H1 (cell line): ENCODE results near the gene HOXC11. TPM values are rescaled to one million over a fixed set of nuclear protein-coding genes. Genes with fewer than 3 reads are reported as not detected.

Experiments used
- JUN ChIP-seq: IDR thresholded peaks from 2 replicates; pipeline ENCODE4 v1.6.1; 2011; ENCODE audit warnings: low read depth, mild to moderate bottlenecking, improper control_type of control experiment, low read length
- KDM1A ChIP-seq: fragments of 200-600, 300-600 bp; sonication (generic); IDR thresholded peaks from 2 replicates; pipeline ENCODE4 v1.7.1; 2016; ENCODE audit warnings: mild to moderate bottlenecking, low read length, borderline replicate concordance
- KDM4A ChIP-seq: IDR thresholded peaks from one replicate; pipeline ENCODE4 v1.7.1; 2012; ENCODE audit warnings: low read depth, mild to moderate bottlenecking, moderate library complexity, low read length, inconsistent platforms; ENCODE audit not compliant: severe bottlenecking
- NRF1 ChIP-seq: IDR thresholded peaks from 2 replicates; pipeline ENCODE4 v1.6.1; 2011; ENCODE audit warnings: mild to moderate bottlenecking, low read depth, low read length, improper control_type of control experiment
- RAD21 ChIP-seq, 2 experiments: IDR thresholded peaks in 1 of 2; conservative IDR thresholded peaks in 1 of 2; 2 replicates each; pipeline ENCODE4 v1.6.1; 2011; ENCODE audit warnings: low read depth in 2 of 2, low read length in 2 of 2, improper control_type of control experiment in 1 of 2, inconsistent platforms in 1 of 2, mild to moderate bottlenecking in 1 of 2, moderate library complexity in 1 of 2
- RNF2 ChIP-seq: fragments of 200-900, 300-1000 bp; sonication (generic); IDR thresholded peaks from 2 replicates; pipeline ENCODE4 v1.7.1; 2016; ENCODE audit warnings: borderline replicate concordance, low read depth, mild to moderate bottlenecking, antibody characterized with exemption, low read length; ENCODE audit not compliant: poor library complexity, severe bottlenecking; ENCODE audit errors: missing control alignments
- TCF12 ChIP-seq: IDR thresholded peaks from 2 replicates; pipeline ENCODE4 v1.6.1; 2011; ENCODE audit warnings: low read depth, mild to moderate bottlenecking, low read length
- polyA plus RNA-seq, 7 experiments: library from polyadenylated mRNA; depleted of rRNA in 3 of 7; stranded (reverse) in 5 of 7; unstranded in 2 of 7; fragments of >200 nt in 5 of 7; fragments of 200-250 nt in 2 of 7; gene quantifications; 1 replicate in 5 of 7; 2 replicates in 1 of 7; 4 replicates in 1 of 7; pipeline versions ENCODE4 v1.2.1 to v1.2.3, GENCODE V29; 2011 to 2013; ENCODE audit warnings: missing spikeins in 2 of 7, mixed read lengths in 2 of 7
- total RNA-seq: library from RNA; stranded (reverse); fragmentation: NEBNext Ultra II Directional; extraction: Animal tissue kit (Norgen Biotek cat#: 25700); gene quantifications from 2 replicates; pipeline ENCODE4 v1.2.1, GENCODE V29; 2021
- TF ChIP-seq, protein P1 (sequence below): fragments of 300-600 bp; sonication (generic); IDR thresholded peaks from 2 replicates; pipeline ENCODE4 v1.7.1; 2012; ENCODE audit warnings: low read length, moderate library complexity, mild to moderate bottlenecking, inconsistent platforms; ENCODE audit not compliant: insufficient replicate concordance

HOXC11 gene
- total and polyA plus RNA-seq, 2 of the 8 experiments (the other 6 are each of a cell fraction or from before 2014, with no cell fraction given) = not detected

DNA sequence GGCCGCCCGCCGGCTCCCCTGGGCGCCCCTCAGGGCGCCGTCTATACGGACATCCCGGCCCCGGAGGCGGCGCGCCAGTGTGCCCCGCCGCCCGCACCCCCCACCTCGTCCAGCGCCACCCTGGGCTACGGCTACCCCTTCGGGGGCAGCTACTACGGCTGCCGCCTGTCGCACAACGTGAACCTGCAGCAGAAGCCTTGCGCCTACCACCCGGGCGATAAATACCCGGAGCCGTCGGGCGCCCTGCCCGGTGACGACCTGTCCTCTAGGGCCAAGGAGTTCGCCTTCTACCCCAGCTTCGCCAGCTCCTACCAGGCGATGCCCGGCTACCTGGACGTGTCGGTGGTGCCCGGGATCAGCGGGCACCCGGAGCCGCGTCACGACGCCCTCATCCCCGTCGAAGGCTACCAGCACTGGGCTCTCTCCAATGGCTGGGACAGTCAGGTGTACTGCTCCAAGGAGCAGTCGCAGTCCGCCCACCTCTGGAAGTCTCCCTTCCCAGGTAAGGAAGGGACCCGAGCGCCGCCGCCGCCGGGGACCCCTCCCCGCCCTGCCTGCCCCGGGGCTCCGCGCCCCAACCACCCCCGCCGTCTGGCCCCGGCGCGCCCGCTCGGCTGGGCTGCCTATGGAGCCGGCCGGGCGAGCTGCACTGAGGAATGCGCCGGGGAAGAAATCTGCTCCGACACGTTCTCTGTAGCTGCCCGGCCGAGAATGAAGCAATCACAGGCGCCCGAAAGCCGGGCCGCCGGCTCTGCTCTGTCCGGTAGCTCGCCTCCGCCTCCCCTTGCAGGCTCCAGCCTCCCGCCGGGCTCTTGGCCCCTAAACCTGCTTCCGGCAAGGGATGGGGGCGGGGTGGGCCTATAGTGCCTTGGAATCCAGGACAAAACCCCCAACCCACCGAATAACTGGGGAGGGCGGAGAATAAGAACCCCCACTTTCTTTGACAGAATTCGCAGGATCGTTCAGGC lies 33.5 kb upstream of the HOXC11 start (continued):
- TF ChIP-seq KDM4A = peak; percentile 24
- no peak for TF ChIP-seq RAD21 (IDR thresholded peaks at IDR 0.05 in 1 of 2, conservative IDR thresholded peaks at IDR 0.05 in 1 of 2; ENCODE audit: low read depth in 2 of 2, low read length in 2 of 2)
- TF ChIP-seq TCF12 = 0 out of 2 replicates have a peak, but pooled peaks have one; percentile 38
- TF ChIP-seq KDM1A = no peak
- TF ChIP-seq, protein P1, sequence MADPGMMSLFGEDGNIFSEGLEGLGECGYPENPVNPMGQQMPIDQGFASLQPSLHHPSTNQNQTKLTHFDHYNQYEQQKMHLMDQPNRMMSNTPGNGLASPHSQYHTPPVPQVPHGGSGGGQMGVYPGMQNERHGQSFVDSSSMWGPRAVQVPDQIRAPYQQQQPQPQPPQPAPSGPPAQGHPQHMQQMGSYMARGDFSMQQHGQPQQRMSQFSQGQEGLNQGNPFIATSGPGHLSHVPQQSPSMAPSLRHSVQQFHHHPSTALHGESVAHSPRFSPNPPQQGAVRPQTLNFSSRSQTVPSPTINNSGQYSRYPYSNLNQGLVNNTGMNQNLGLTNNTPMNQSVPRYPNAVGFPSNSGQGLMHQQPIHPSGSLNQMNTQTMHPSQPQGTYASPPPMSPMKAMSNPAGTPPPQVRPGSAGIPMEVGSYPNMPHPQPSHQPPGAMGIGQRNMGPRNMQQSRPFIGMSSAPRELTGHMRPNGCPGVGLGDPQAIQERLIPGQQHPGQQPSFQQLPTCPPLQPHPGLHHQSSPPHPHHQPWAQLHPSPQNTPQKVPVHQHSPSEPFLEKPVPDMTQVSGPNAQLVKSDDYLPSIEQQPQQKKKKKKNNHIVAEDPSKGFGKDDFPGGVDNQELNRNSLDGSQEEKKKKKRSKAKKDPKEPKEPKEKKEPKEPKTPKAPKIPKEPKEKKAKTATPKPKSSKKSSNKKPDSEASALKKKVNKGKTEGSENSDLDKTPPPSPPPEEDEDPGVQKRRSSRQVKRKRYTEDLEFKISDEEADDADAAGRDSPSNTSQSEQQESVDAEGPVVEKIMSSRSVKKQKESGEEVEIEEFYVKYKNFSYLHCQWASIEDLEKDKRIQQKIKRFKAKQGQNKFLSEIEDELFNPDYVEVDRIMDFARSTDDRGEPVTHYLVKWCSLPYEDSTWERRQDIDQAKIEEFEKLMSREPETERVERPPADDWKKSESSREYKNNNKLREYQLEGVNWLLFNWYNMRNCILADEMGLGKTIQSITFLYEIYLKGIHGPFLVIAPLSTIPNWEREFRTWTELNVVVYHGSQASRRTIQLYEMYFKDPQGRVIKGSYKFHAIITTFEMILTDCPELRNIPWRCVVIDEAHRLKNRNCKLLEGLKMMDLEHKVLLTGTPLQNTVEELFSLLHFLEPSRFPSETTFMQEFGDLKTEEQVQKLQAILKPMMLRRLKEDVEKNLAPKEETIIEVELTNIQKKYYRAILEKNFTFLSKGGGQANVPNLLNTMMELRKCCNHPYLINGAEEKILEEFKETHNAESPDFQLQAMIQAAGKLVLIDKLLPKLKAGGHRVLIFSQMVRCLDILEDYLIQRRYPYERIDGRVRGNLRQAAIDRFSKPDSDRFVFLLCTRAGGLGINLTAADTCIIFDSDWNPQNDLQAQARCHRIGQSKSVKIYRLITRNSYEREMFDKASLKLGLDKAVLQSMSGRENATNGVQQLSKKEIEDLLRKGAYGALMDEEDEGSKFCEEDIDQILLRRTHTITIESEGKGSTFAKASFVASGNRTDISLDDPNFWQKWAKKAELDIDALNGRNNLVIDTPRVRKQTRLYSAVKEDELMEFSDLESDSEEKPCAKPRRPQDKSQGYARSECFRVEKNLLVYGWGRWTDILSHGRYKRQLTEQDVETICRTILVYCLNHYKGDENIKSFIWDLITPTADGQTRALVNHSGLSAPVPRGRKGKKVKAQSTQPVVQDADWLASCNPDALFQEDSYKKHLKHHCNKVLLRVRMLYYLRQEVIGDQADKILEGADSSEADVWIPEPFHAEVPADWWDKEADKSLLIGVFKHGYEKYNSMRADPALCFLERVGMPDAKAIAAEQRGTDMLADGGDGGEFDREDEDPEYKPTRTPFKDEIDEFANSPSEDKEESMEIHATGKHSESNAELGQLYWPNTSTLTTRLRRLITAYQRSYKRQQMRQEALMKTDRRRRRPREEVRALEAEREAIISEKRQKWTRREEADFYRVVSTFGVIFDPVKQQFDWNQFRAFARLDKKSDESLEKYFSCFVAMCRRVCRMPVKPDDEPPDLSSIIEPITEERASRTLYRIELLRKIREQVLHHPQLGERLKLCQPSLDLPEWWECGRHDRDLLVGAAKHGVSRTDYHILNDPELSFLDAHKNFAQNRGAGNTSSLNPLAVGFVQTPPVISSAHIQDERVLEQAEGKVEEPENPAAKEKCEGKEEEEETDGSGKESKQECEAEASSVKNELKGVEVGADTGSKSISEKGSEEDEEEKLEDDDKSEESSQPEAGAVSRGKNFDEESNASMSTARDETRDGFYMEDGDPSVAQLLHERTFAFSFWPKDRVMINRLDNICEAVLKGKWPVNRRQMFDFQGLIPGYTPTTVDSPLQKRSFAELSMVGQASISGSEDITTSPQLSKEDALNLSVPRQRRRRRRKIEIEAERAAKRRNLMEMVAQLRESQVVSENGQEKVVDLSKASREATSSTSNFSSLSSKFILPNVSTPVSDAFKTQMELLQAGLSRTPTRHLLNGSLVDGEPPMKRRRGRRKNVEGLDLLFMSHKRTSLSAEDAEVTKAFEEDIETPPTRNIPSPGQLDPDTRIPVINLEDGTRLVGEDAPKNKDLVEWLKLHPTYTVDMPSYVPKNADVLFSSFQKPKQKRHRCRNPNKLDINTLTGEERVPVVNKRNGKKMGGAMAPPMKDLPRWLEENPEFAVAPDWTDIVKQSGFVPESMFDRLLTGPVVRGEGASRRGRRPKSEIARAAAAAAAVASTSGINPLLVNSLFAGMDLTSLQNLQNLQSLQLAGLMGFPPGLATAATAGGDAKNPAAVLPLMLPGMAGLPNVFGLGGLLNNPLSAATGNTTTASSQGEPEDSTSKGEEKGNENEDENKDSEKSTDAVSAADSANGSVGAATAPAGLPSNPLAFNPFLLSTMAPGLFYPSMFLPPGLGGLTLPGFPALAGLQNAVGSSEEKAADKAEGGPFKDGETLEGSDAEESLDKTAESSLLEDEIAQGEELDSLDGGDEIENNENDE = no peak
- peak; percentile 61 for TF ChIP-seq RNF2
- TF ChIP-seq JUN = no peak
- no peak for TF ChIP-seq NRF1
